DOHH2 (cell line): ENCODE results near the gene TMEM30A.

ENCODE experiments used
- H3F3A ChIP-seq: fragments of 200-600 bp; sonication (generic), shearing (Covaris generic); 2 replicates; pipeline ENCODE4 v1.6.0; 2016; ENCODE audit warnings: antibody characterized with exemption, mild to moderate bottlenecking; ENCODE audit not compliant: control insufficient read depth, insufficient read depth
- H3K27ac ChIP-seq: fragments of 200-600 bp; sonication (generic); 2 replicates; pipeline ENCODE4 v1.5.1; 2014; ENCODE audit warnings: low read depth, mild to moderate bottlenecking, low read length, moderate library complexity
- H3K27me3 ChIP-seq: fragments of 200-600 bp; sonication (generic); 2 replicates; pipeline ENCODE4 v1.6.1; 2014; ENCODE audit warnings: mild to moderate bottlenecking, low read length, mixed read lengths; ENCODE audit not compliant: control insufficient read depth
- H3K36me3 ChIP-seq: fragments of 200-600 bp; sonication (generic); 2 replicates; pipeline ENCODE4 v1.6.1; 2014; ENCODE audit warnings: mild to moderate bottlenecking, low read length, moderate library complexity, mixed read lengths; ENCODE audit not compliant: control insufficient read depth
- H3K4me1 ChIP-seq: fragments of 200-600 bp; sonication (generic); 2 replicates; pipeline ENCODE4 v1.6.1; 2014; ENCODE audit warnings: mild to moderate bottlenecking, low read length, mixed read lengths; ENCODE audit not compliant: control insufficient read depth
- H3K4me2 ChIP-seq: fragments of 200-600 bp; sonication (generic); 2 replicates; pipeline ENCODE4 v1.6.0; 2014; ENCODE audit warnings: mild to moderate bottlenecking, low read length, moderate library complexity
- H3K4me3 ChIP-seq: fragments of 200-600 bp; sonication (generic); 2 replicates; pipeline ENCODE4 v1.5.1; 2014; ENCODE audit warnings: mild to moderate bottlenecking, low read length, mixed read lengths
- H3K79me2 ChIP-seq: fragments of 200-600 bp; sonication (generic); 2 replicates; pipeline ENCODE4 v1.6.1; 2014; ENCODE audit warnings: mild to moderate bottlenecking, low read length, mixed read lengths; ENCODE audit not compliant: control insufficient read depth
- H3K9me2 ChIP-seq: fragments of 200-600 bp; sonication (generic); replicated peaks from 2 replicates; pipeline ENCODE4 v1.6.1; 2014; ENCODE audit warnings: mild to moderate bottlenecking, low read length, mixed read lengths; ENCODE audit not compliant: control insufficient read depth
- H3K9me3 ChIP-seq: fragments of 200-600 bp; sonication (generic); 2 replicates; pipeline ENCODE4 v1.6.1; 2014; ENCODE audit warnings: antibody characterized with exemption, low read length, mixed read lengths; ENCODE audit not compliant: control insufficient read depth, insufficient read depth
- H4K20me1 ChIP-seq: fragments of 200-600 bp; sonication (generic); 2 replicates; pipeline ENCODE4 v1.6.0; 2014; ENCODE audit warnings: low read depth, mild to moderate bottlenecking, antibody characterized with exemption, low read length, moderate library complexity; ENCODE audit not compliant: control insufficient read depth, insufficient read depth
- EZH2phosphoT487 ChIP-seq: fragments of 200-600 bp; sonication (generic); IDR thresholded peaks from 2 replicates; pipeline ENCODE4 v1.6.1; 2017; ENCODE audit warnings: borderline replicate concordance, mild to moderate bottlenecking, antibody characterized with exemption, low read length, moderate library complexity, mixed read lengths
- TF ChIP-seq, protein P1 (sequence below): fragments of 200-600 bp; sonication (generic); IDR thresholded peaks from one replicate; pipeline ENCODE4 v1.5.1; 2014; ENCODE audit warnings: antibody characterized with exemption, mild to moderate bottlenecking, low read depth, low read length; ENCODE audit not compliant: poor library complexity, severe bottlenecking

TMEM30A gene

DNA sequence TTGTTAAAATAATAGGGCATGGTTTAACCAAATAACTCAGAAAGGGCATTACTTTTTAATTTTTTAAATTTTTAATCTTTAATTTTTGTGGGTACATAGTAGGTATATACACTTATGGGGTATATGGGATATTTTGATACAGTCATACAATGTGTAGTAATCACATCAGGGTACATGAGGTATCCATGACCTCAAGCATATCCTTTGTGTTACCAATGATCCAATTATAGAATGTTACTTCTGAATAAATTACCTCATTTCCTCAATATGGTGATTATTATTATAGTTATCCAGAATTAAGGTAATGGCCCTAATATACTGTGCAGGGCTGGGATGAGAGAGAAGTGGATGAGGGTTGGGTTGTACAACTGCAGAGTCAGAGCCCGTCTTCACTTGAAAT is 45.1 kb upstream of the TMEM30A start:
- no peaks in the 10 kb centered on the region for H3K9me2 ChIP-seq
- H3K27me3 ChIP-seq = 0 out of 2 replicates have a peak, but pooled peaks cover 3% of the 10 kb centered on the region
- H4K20me1 ChIP-seq = no peaks in the 10 kb centered on the region
- TF ChIP-seq, protein P1, sequence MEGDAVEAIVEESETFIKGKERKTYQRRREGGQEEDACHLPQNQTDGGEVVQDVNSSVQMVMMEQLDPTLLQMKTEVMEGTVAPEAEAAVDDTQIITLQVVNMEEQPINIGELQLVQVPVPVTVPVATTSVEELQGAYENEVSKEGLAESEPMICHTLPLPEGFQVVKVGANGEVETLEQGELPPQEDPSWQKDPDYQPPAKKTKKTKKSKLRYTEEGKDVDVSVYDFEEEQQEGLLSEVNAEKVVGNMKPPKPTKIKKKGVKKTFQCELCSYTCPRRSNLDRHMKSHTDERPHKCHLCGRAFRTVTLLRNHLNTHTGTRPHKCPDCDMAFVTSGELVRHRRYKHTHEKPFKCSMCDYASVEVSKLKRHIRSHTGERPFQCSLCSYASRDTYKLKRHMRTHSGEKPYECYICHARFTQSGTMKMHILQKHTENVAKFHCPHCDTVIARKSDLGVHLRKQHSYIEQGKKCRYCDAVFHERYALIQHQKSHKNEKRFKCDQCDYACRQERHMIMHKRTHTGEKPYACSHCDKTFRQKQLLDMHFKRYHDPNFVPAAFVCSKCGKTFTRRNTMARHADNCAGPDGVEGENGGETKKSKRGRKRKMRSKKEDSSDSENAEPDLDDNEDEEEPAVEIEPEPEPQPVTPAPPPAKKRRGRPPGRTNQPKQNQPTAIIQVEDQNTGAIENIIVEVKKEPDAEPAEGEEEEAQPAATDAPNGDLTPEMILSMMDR = no peak
- no peak for TF ChIP-seq EZH2phosphoT487
- no peaks in the 10 kb centered on the region for H3F3A ChIP-seq
- H3K4me2 ChIP-seq = no peak overlapping the region
- no peaks in the 10 kb centered on the region for H3K4me1 ChIP-seq
- no peaks in the 10 kb centered on the region for H3K9me3 ChIP-seq
- H3K36me3 ChIP-seq = no peaks in the 10 kb centered on the region
- no peaks in the 10 kb centered on the region for H3K79me2 ChIP-seq
- no peak overlapping the region for H3K4me3 ChIP-seq
- H3K27ac ChIP-seq = no peak overlapping the region

DNA sequence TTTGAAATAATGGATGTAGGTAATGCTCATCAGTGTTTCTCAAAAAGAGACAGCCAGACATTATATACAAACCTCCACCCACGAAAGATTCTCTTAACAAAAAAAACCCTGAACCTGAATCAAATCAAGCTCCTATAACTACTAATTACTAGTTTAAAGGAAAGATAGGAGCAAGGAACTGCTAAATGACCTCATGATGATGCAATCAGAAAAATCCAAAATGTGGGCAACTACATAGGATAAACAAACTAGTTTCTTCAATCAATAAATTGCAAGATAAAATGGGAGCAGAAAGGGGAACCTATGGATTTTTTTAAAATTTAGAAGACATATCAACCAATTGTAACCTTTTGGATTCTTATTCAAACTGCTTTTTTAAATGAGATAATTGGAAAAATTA is 43.2 kb upstream of the TMEM30A start:
- Histone ChIP-seq H3F3A (no peaks in the 10 kb centered on the region), H3K9me3 (no peaks in the 10 kb centered on the region)
- TF ChIP-seq, protein P1 = no peak
- no peak for TF ChIP-seq EZH2phosphoT487

DNA sequence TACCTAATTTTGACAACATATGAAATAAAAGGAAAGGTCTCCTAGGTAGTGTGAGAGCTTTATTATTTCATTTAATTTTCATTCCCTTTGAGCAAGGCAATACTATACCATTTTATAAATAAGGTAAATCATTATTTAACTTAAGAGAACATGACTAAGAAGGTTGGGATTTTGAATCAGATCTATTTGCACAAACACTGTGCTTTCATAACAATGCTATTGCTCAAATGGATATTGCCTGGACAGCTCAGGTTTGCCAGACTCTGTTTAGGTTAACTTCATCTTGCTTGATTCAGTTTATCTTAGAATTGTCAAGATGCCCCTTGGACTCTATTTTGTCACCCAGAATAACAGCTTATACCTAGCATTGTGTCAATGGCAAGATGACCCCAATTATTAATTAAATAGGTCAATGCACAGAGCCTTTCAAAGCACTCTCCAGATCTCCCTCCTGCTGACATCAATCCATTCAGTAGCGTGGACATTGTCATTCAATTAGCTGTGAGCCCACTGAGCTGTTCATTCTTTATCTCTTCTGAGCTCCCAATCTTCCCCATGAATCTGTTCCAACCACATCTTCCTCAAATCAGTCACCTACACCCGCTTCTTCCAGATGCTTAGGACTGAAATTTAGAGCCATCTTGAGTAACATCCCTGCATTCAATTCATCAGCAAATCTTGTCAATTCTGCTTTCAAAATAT is 42.1 kb upstream of the TMEM30A start:
- TF ChIP-seq, protein P1 = no peak
- TF ChIP-seq EZH2phosphoT487 = no peak
- Histone ChIP-seq H4K20me1 (no peaks in the 10 kb centered on the region), H3K9me3 (no peaks in the 10 kb centered on the region), H3K4me2 (no peak overlapping the region), H3K4me1 (no peaks in the 10 kb centered on the region), H3K4me3 (no peak overlapping the region), H3K36me3 (no peaks in the 10 kb centered on the region), H3K9me2 (no peaks in the 10 kb centered on the region), H3K27ac (no peak overlapping the region), H3K79me2 (no peaks in the 10 kb centered on the region), H3K27me3 (no peaks in the 10 kb centered on the region), H3F3A (no peaks in the 10 kb centered on the region)

More for the DNA sequence above, 43.2 kb upstream of the TMEM30A start:
- H3K27ac ChIP-seq = no peak overlapping the region
- H3K4me1 ChIP-seq = no peaks in the 10 kb centered on the region
- no peak overlapping the region for H3K4me2 ChIP-seq
- no peaks in the 10 kb centered on the region for H3K9me2 ChIP-seq
- no peaks in the 10 kb centered on the region for H3K79me2 ChIP-seq
- H4K20me1 ChIP-seq = no peaks in the 10 kb centered on the region
- no peak overlapping the region for H3K4me3 ChIP-seq
- H3K27me3 ChIP-seq = no peaks in the 10 kb centered on the region
- no peaks in the 10 kb centered on the region for H3K36me3 ChIP-seq
